NCI-H2107 treated with DMSO at 0.1 percent for 48 hours (cell line): ENCODE results near the gene CSK.

Experiments used
- DNase-seq: peaks from one replicate; lab custom pipeline; 2025; ENCODE audit not compliant: unreplicated experiment; lab: John Stamatoyannopoulos, UW

The CSK gene

GRCh38 chr15:74822233-74822632 lies 40.4 kb downstream of the CSK start:
- DNase-seq = no peak

- DNase-seq = no peak
These were observed 41.4 kb downstream of the CSK start for GRCh38 chr15:74823324-74823723.

- DNase-seq = no peak
These were observed 43.1 kb downstream of the CSK start for GRCh38 chr15:74824976-74825375.

- DNase-seq = no peak
These were observed 44.0 kb downstream of the CSK start for GRCh38 chr15:74825866-74826265.

GRCh38 chr15:74826364-74826819 lies 44.5 kb downstream of the CSK start, which contains the start of gene CPLX3:
CPLX3 (plus strand) TSS chr15:74826627; CDS start chr15:74826704, 77 bp downstream.
- no peak for DNase-seq

- no peak for DNase-seq
These were observed 45.0 kb downstream of the CSK start for GRCh38 chr15:74826921-74827320.

GRCh38 chr15:74827614-74828013 lies 45.7 kb downstream of the CSK start:
- no peak for DNase-seq

- no peak for DNase-seq
These were observed 47.0 kb downstream of the CSK start for GRCh38 chr15:74828835-74829234.

- DNase-seq = no peak
These were observed 47.6 kb downstream of the CSK start for GRCh38 chr15:74829486-74829885.

- DNase-seq = no peak
These were observed 48.1 kb downstream of the CSK start for GRCh38 chr15:74829991-74830390.

- DNase-seq = no peak
These were observed 49.0 kb downstream of the CSK start for GRCh38 chr15:74830868-74831267.

- no peak for DNase-seq
These were observed 50.1 kb downstream of the CSK start for GRCh38 chr15:74831813-74832495.

GRCh38 chr15:74832826-74833225 lies 50.9 kb downstream of the CSK start:
- no peak for DNase-seq

- DNase-seq = no peak
These were observed 51.7 kb downstream of the CSK start for GRCh38 chr15:74833376-74834107.

GRCh38 chr15:74835312-74835823 lies 53.5 kb downstream of the CSK start:
- no peak for DNase-seq

- no peak for DNase-seq
These were observed 55.0 kb downstream of the CSK start for GRCh38 chr15:74836846-74837245.

GRCh38 chr15:74837482-74838136 lies 55.7 kb downstream of the CSK start:
- no peak for DNase-seq

GRCh38 chr15:74838137-74838516 lies 56.2 kb downstream of the CSK start:
- no peak for DNase-seq

- DNase-seq = no peak
These were observed 57.1 kb downstream of the CSK start for GRCh38 chr15:74838746-74839525.

GRCh38 chr15:74839526-74840395 lies 57.9 kb downstream of the CSK start:
- no peak for DNase-seq
